ENCODE data around the gene GLP1R. TPM values are rescaled to one million over a fixed set of nuclear protein-coding genes. Genes with fewer than 3 reads are reported as not detected.

GLP1R gene
- total RNA-seq, 1 experiment from 2014 or later: 0.85 TPM

GRCh38 chr6:39005774-39006173 is 42.8 kb upstream of the GLP1R start:
- H3K27me3 ChIP-seq (ENCODE audit: insufficient read depth, low read length): no peaks in the 10 kb centered on the region
- H3K4me3 Mint-ChIP-seq: no peak overlapping the region
- no peak for TF ChIP-seq CTCF (conservative IDR thresholded peaks at IDR 0.05)

More at GRCh38 chr6:39005774-39006173, 42.8 kb upstream of the GLP1R start:
- Histone ChIP-seq H3K27ac (ENCODE audit: insufficient read length, low read depth, low read length) (no peak overlapping the region), H3K4me1 (ENCODE audit: insufficient read depth, low read length) (no peaks in the 10 kb centered on the region), H3K23me2 (ENCODE audit: insufficient read length, low read depth, low read length, poor library complexity, severe bottlenecking) (no peaks in the 10 kb centered on the region), H3K4ac (ENCODE audit: low read depth, low read length) (no peak overlapping the region), H3K56ac (ENCODE audit: insufficient read length, low read depth, low read length) (no peak overlapping the region), H2BK120ac (ENCODE audit: low read depth, low read length, poor library complexity, severe bottlenecking) (no peak overlapping the region), H3K14ac (ENCODE audit: insufficient read depth, low read length) (no peak overlapping the region), H2BK15ac (ENCODE audit: low read depth, low read length) (no peak overlapping the region), H2BK5ac (ENCODE audit: insufficient read length, low read length) (no peak overlapping the region), H4K91ac (ENCODE audit: insufficient read length, low read depth, low read length) (no peak overlapping the region), H3K9me3 (ENCODE audit: control insufficient read depth, low read depth, low read length) (no peaks in the 10 kb centered on the region), H4K20me1 (ENCODE audit: control insufficient read depth, insufficient read depth, insufficient read length) (no peaks in the 10 kb centered on the region), H3K18ac (ENCODE audit: insufficient read length, low read depth, low read length) (no peak overlapping the region), H2AFZ (ENCODE audit: low read length) (no peak overlapping the region), H2AK5ac (ENCODE audit: insufficient read length, low read length) (no peak overlapping the region), H3K9ac (ENCODE audit: extremely low read depth, insufficient read length, low read length) (no peak overlapping the region), H3T11ph (ENCODE audit: low read length) (no peak overlapping the region), H3K23ac (ENCODE audit: insufficient read length, low read depth, low read length) (no peak overlapping the region), H4K5ac (ENCODE audit: insufficient read length, low read depth, low read length) (no peak overlapping the region), H2BK12ac (ENCODE audit: insufficient read length, low read depth, low read length) (no peak overlapping the region), H3K4me2 (ENCODE audit: insufficient read depth, insufficient read length, low read length) (no peak overlapping the region), H3K79me2 (ENCODE audit: insufficient read depth, low read length) (no peaks in the 10 kb centered on the region), H2BK20ac (ENCODE audit: low read depth, low read length, poor library complexity, severe bottlenecking) (no peak overlapping the region), H3K79me1 (ENCODE audit: insufficient read depth, low read depth, low read length, poor library complexity, severe bottlenecking) (no peaks in the 10 kb centered on the region), H4K8ac (replicated peaks; ENCODE audit: insufficient read length, low read depth, low read length) (no peak overlapping the region)
- no CpG with 5 or more reads among the region's 3 CpGs for WGBS (ENCODE audit: extremely low coverage, insufficient read length, low lambda C conversion rate)
- H3K27me3 Mint-ChIP-seq (ENCODE audit: low read depth): peaks cover 37% of the 10 kb centered on the region
- no peak for DNase-seq
- H3K4me1 Mint-ChIP-seq: peaks cover 9 to 13% of the 10 kb centered on the region in 2 experiments; a peak in 3 of 4 replicates
- no peaks in the 10 kb centered on the region for H3K36me3 Mint-ChIP-seq (ENCODE audit: insufficient read depth in 1 of 3, low read depth in 3 of 3)
- H3K27ac Mint-ChIP-seq: no peak overlapping the region
- H3K9me3 Mint-ChIP-seq: no peaks in the 10 kb centered on the region
